C4-2B (cell line): ENCODE measurements around the gene CAMTA1.

Experiments used
- CTCF ChIP-seq: fragments of 450-650 bp; conservative IDR thresholded peaks from 2 replicates; pipeline ENCODE4 v1.5.1; 2017; ENCODE audit warnings: mild to moderate bottlenecking
- ZFX ChIP-seq: fragments of 450-650 bp; IDR thresholded peaks from 2 replicates; pipeline ENCODE4 v1.6.1; 2017

DNA sequence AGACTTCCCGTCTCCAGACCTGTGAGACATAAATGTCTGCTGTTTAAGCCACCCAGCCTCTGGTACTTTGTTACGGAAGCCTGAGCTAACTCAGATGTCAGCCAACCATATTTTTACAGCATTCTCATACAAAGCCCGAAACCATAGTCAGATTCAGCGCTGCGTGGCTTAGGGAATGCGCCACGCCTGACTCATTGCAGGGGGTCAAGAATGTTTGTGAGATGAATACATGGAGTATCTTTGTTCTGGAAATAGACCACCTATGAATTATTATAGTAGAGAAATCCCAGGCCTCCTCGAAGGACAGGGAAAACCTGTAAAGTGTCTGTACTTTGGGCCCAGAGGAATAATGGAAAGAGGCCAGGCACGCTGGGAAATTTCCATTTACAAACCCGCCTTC, 434.8 kb downstream of the CAMTA1 start:
- no peak for TF ChIP-seq CTCF
- no peak for TF ChIP-seq ZFX
